ENCODE measurements around the gene SLC35F3. TPM values are rescaled to one million over a fixed set of nuclear protein-coding genes. Genes with fewer than 3 reads are reported as not detected.

SLC35F3 gene
- total RNA-seq, 1 donor from 2014 or later = not detected

GRCh38 chr1:234047123-234047522 is 142.6 kb downstream of the SLC35F3 start:
- Histone ChIP-seq H3K4me1 (no peaks in the 10 kb centered on the region), H3K27ac (replicated peaks) (no peak overlapping the region), H3K36me3 (no peaks in the 10 kb centered on the region), H3K9me3 (replicated peaks) (peaks cover 55% of the 10 kb centered on the region), H3K27me3 (ENCODE audit: low read depth) (no peaks in the 10 kb centered on the region), H3K4me3 (no peak overlapping the region)
- TF ChIP-seq CTCF (IDR thresholded peaks at IDR 0.05; ENCODE audit: borderline replicate concordance) = no peak
- intact Hi-C loops (cut with micrococcal nuclease) = no loop called here
- DNase-seq = no peak

GRCh38 chr1:234062166-234062565 is 157.7 kb downstream of the SLC35F3 start:
- no peak for TF ChIP-seq CTCF (IDR thresholded peaks at IDR 0.05; ENCODE audit: borderline replicate concordance)
- no peaks in the 10 kb centered on the region for H3K36me3 ChIP-seq
- peaks cover 4% of the 10 kb centered on the region for H3K27me3 ChIP-seq (ENCODE audit: low read depth)
- H3K4me3 ChIP-seq = no peak overlapping the region
- DNase-seq = no peak
- intact Hi-C loops (cut with micrococcal nuclease) = no loop called here
- peaks cover 21% of the 10 kb centered on the region for H3K9me3 ChIP-seq (replicated peaks)
- H3K27ac ChIP-seq (replicated peaks) = no peak overlapping the region
- no peaks in the 10 kb centered on the region for H3K4me1 ChIP-seq

- Histone ChIP-seq H3K9me3 (replicated peaks) (peaks cover 17% of the 10 kb centered on the region), H3K36me3 (no peaks in the 10 kb centered on the region), H3K4me3 (no peak overlapping the region), H3K4me1 (no peaks in the 10 kb centered on the region), H3K27ac (replicated peaks) (no peak overlapping the region), H3K27me3 (ENCODE audit: low read depth) (peaks cover 6% of the 10 kb centered on the region)
- TF ChIP-seq CTCF (IDR thresholded peaks at IDR 0.05; ENCODE audit: borderline replicate concordance) = peak; percentile 78
- intact Hi-C loops (cut with micrococcal nuclease) = no loop called here
- peak; percentile 70 for DNase-seq
These were observed 161.4 kb downstream of the SLC35F3 start for GRCh38 chr1:234065794-234066447.

- Histone ChIP-seq H3K4me1 (no peaks in the 10 kb centered on the region), H3K9me3 (replicated peaks) (no peaks in the 10 kb centered on the region), H3K27me3 (ENCODE audit: low read depth) (peaks cover 6% of the 10 kb centered on the region), H3K4me3 (no peak overlapping the region), H3K27ac (replicated peaks) (no peak overlapping the region), H3K36me3 (no peaks in the 10 kb centered on the region)
- no peak for DNase-seq
- no peak for TF ChIP-seq CTCF (IDR thresholded peaks at IDR 0.05; ENCODE audit: borderline replicate concordance)
- intact Hi-C loops (cut with micrococcal nuclease) = no loop called here
These were observed 163.3 kb downstream of the SLC35F3 start for GRCh38 chr1:234067581-234068337.

GRCh38 chr1:234069760-234070159 is 165.3 kb downstream of the SLC35F3 start:
- intact Hi-C loops (cut with micrococcal nuclease) = no loop called here

More at GRCh38 chr1:234069760-234070159, 165.3 kb downstream of the SLC35F3 start:
- peaks cover 12% of the 10 kb centered on the region for H3K27me3 ChIP-seq (ENCODE audit: low read depth)
- H3K27ac ChIP-seq (replicated peaks) = no peak overlapping the region
- H3K4me3 ChIP-seq = no peak overlapping the region
- no peaks in the 10 kb centered on the region for H3K9me3 ChIP-seq (replicated peaks)
- TF ChIP-seq CTCF (IDR thresholded peaks at IDR 0.05; ENCODE audit: borderline replicate concordance) = no peak
- no peaks in the 10 kb centered on the region for H3K4me1 ChIP-seq
- no peak for DNase-seq
- no peaks in the 10 kb centered on the region for H3K36me3 ChIP-seq
